Transverse colon (tissue), 4 donors: ENCODE data around the gene ARID4B. TPM values are rescaled to one million over a fixed set of nuclear protein-coding genes. Genes with fewer than 3 reads are reported as not detected.

Source experiments
- DNase-seq: peaks from one replicate; pipeline ENCODE4 v3.0.0-alpha.2; 2019
- H3K27ac ChIP-seq, 4 donors: fragments of 200-600 bp; sonication (generic); 2 replicates each; pipeline ENCODE4 v1.5.1; 2016 to 2018; ENCODE audit warnings: inconsistent platforms in 4 of 4
- H3K27me3 ChIP-seq: fragments of 200-600 bp; sonication (generic); 2 replicates; pipeline ENCODE4 v1.5.1; 2017; ENCODE audit warnings: inconsistent platforms
- H3K36me3 ChIP-seq, 4 donors: fragments of 200-600 bp; sonication (generic); 2 replicates each; pipeline ENCODE4 v1.5.1; 2017 to 2019; ENCODE audit warnings: inconsistent platforms in 4 of 4
- H3K4me1 ChIP-seq, 4 donors: fragments of 200-600 bp; sonication (generic); 2 replicates each; pipeline ENCODE4 v1.5.1; 2017 to 2020; ENCODE audit warnings: inconsistent platforms in 4 of 4
- H3K4me3 ChIP-seq, 4 donors: fragments of 200-600 bp; sonication (generic); 1 replicate in 1 of 4; 2 replicates in 3 of 4; pipeline versions ENCODE4 v1.5.1 to v1.6.1; 2017 to 2019; ENCODE audit warnings: inconsistent platforms in 4 of 4
- H3K9me3 ChIP-seq, 2 donors: fragments of 200-600 bp; sonication (generic); 2 replicates each; pipeline ENCODE4 v1.5.1; 2017 to 2019; ENCODE audit warnings: inconsistent platforms in 2 of 2
- EP300 ChIP-seq: sonication (generic); formaldehyde crosslinking; IDR thresholded peaks from one replicate; pipeline ENCODE4 v1.6.1; 2017; ENCODE audit warnings: antibody characterized with exemption, low read depth
- POLR2A ChIP-seq: fragments of 450-650 bp; IDR thresholded peaks from one replicate; pipeline ENCODE4 v1.6.1; 2016; ENCODE audit warnings: antibody characterized with exemption, mild to moderate bottlenecking, moderate library complexity
- POLR2AphosphoS5 ChIP-seq, 3 donors: sonication (generic); formaldehyde crosslinking; IDR thresholded peaks; one replicate each; pipeline ENCODE4 v1.6.1; 2016; ENCODE audit warnings: antibody characterized with exemption in 3 of 3
- WGBS, 2 donors: methylation state at CpG; one replicate each; pipeline ENCODE4 v1.1.5; 2018; ENCODE audit warnings: low coverage in 1 of 2; 5-methylcytosine and 5-hydroxymethylcytosine counted together
- in situ Hi-C, 4 donors: fragments of 200-750 bp; cut with MboI; loops; one replicate each; pipeline versions ENCODE4 v1.15.0 to v1.15.1; 2017; ENCODE audit warnings: low sequenced_read_pairs in 3 of 4, low pct_ligation_motif_present in 1 of 4, low pct_unique_long_range_greater_than_20kb in 1 of 4
- intact Hi-C: fragments of 100-400 bp; cut with DNase I; formaldehyde crosslinking; loops from one replicate; pipeline ENCODE4 v1.15.1; 2023; ENCODE audit warnings: low total_unique reads
- total RNA-seq, 4 donors: library from RNA; depleted of rRNA; stranded (reverse); fragments of >200 nt; gene quantifications; one replicate each; pipeline ENCODE4 v1.1.0, GENCODE V29; 2016
- TF ChIP-seq, protein P1 (sequence below), 5 experiments: fragments of 200-600 bp in 3 of 5; fragments of 450-650 bp in 2 of 5; sonication (generic) in 3 of 5; IDR thresholded peaks; 1 replicate in 2 of 5; 2 replicates in 3 of 5; pipeline ENCODE4 v1.5.1; 2016 to 2017; ENCODE audit warnings: antibody characterized with exemption in 5 of 5, inconsistent platforms in 3 of 5, mild to moderate bottlenecking in 2 of 5, moderate library complexity in 1 of 5

The ARID4B gene
- total RNA-seq, 4 donors from 2014 or later, result 9.2 to 52.0 (median 34.0) TPM

DNA sequence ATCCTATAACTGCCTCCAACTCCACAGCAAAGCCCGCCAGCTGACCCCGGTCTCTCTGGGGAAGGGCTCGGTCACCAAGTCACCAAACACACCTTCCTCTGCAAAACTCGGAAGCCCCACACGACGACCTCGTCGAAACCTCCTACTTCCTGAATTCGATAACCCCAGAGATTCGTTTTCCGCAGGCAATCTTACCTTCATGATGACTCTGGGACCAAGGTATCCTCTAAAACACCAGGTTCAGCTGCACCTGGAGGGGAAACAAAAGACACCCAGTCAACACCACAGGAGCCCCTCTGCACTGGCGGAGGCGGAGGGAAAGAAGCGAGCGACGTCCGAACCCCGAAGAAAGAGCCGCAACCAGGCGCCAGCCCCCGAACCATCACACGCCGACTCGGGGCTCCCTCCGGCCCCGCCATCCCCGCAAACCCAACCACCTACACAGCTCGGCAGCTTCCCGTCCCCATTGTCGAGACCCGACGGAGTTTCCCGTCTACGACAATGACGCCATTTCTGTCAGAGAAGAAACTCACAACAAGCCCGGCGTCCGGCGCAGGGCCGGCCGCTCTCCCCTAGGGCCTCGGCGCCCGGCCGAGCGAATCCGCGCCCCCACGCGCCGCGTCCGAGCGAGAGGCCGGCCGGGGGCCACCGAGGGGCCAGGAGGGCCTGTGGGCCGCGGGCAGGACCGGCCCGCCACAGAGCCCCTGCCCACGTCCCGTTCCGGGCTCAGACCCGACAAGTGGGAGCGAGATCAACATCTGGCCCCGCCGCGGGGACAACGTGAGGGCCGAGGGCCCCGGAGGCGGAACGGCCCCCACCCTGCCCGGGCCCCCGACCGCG, 1.0 kb downstream of the ARID4B start:
- peak overlapping the region; percentile 66 to 100 (median 96) for H3K4me3 ChIP-seq
- H3K36me3 ChIP-seq, result no peaks in the 10 kb centered on the region
- intact Hi-C loops, result loop anchor here (10.0 kb wide), 1 partner anchor 72 kb away; no protein-coding TSS in a partner anchor
- no peaks in the 10 kb centered on the region for H3K9me3 ChIP-seq
- peak; percentile 44 for DNase-seq
- peak overlapping the region; percentile 95 to 100 (median 97) for H3K27ac ChIP-seq
- H3K4me1 ChIP-seq, result peaks cover 27 to 69% (median 48%) of the 10 kb centered on the region in 4 donors
- 1% methylated on average over 48 of the region's 78 CpGs; no CpG with 5 or more reads in 1 of the 2 donors for WGBS, 2 donors
- in situ Hi-C loops, result no loop called here
- no peak for TF ChIP-seq POLR2AphosphoS5 (IDR thresholded peaks at IDR 0.05)
- TF ChIP-seq, protein P1, sequence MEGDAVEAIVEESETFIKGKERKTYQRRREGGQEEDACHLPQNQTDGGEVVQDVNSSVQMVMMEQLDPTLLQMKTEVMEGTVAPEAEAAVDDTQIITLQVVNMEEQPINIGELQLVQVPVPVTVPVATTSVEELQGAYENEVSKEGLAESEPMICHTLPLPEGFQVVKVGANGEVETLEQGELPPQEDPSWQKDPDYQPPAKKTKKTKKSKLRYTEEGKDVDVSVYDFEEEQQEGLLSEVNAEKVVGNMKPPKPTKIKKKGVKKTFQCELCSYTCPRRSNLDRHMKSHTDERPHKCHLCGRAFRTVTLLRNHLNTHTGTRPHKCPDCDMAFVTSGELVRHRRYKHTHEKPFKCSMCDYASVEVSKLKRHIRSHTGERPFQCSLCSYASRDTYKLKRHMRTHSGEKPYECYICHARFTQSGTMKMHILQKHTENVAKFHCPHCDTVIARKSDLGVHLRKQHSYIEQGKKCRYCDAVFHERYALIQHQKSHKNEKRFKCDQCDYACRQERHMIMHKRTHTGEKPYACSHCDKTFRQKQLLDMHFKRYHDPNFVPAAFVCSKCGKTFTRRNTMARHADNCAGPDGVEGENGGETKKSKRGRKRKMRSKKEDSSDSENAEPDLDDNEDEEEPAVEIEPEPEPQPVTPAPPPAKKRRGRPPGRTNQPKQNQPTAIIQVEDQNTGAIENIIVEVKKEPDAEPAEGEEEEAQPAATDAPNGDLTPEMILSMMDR (IDR thresholded peaks at IDR 0.05), result no peak
- no peak for TF ChIP-seq EP300
- TF ChIP-seq POLR2A, result no peak
- H3K27me3 ChIP-seq, result no peaks in the 10 kb centered on the region

DNA sequence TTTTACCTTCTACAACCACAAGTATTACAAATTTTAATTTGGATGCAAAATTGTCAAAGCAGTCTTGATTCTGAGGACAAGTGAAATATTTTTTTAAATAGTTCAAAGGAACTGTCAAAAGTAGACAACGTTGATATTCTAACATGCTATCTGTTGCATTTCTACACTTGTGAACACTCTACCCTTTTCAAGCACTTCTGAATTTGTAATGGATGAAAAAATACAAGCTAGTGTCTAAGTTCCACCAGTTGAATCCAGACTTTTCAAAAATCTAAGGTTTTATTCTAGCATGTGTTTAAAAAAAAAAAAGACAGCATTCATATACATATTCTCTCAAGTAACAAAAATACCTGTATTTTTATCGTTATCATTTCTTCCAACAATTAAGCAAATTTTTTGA, 2.1 kb downstream of the ARID4B start:
- in situ Hi-C loops, result no loop called here
- no peak for DNase-seq
- Histone ChIP-seq H3K4me1 (peaks cover 21 to 58% (median 37%) of the 10 kb centered on the region in 4 donors), H3K4me3 (peak overlapping the region in 2 of 4 donors; percentile 93 to 100), H3K36me3 (no peaks in the 10 kb centered on the region), H3K27me3 (no peaks in the 10 kb centered on the region), H3K27ac (peak overlapping the region in 2 of 4 donors; percentile 95 to 100), H3K9me3 (no peaks in the 10 kb centered on the region)
- 12 to 24% methylated on average over 2 of the region's 2 CpGs for WGBS, 2 donors
- TF ChIP-seq, protein P1 (IDR thresholded peaks at IDR 0.05), result no peak
- TF ChIP-seq POLR2AphosphoS5 (IDR thresholded peaks at IDR 0.05) (no peak), POLR2A (no peak), EP300 (no peak)
- intact Hi-C loops, result loop anchor here (10.0 kb wide), 1 partner anchor 71 kb away; no protein-coding TSS in a partner anchor

DNA sequence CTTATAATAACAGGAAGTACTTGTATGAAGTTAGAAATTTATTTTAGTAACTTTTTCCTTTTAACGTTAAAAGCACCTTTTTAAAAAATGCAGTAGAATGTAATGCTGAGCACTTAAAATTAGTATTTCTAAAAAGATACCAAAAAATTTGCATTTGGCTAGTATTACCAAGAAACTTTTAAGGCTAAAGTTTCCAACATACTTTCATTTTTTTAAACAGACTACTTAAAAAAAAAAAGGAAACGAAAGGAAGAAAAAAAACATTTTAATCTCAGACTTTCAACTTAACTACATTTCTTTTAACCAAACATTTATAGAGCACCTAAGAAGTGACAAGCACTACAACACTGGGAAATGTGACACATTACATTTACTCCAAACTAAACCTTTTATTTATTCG, 2.8 kb downstream of the ARID4B start:
- intact Hi-C loops, result loop anchor here (10.0 kb wide), 1 partner anchor 70 kb away; no protein-coding TSS in a partner anchor
- H3K9me3 ChIP-seq, result no peaks in the 10 kb centered on the region
- TF ChIP-seq POLR2A (no peak), POLR2AphosphoS5 (IDR thresholded peaks at IDR 0.05) (no peak), EP300 (no peak)
- TF ChIP-seq, protein P1 (IDR thresholded peaks at IDR 0.05), result no peak
- peak overlapping the region in 1 of 4 donors; percentile 100 for H3K4me3 ChIP-seq
- H3K4me1 ChIP-seq, result peaks cover 15 to 51% (median 31%) of the 10 kb centered on the region in 4 donors
- DNase-seq, result no peak
- H3K36me3 ChIP-seq, result no peaks in the 10 kb centered on the region
- H3K27me3 ChIP-seq, result no peaks in the 10 kb centered on the region
- peak overlapping the region in 1 of 4 donors; percentile 95 for H3K27ac ChIP-seq
- in situ Hi-C loops, result no loop called here
- 17 to 20% methylated on average over 3 of the region's 3 CpGs for WGBS, 2 donors

DNA sequence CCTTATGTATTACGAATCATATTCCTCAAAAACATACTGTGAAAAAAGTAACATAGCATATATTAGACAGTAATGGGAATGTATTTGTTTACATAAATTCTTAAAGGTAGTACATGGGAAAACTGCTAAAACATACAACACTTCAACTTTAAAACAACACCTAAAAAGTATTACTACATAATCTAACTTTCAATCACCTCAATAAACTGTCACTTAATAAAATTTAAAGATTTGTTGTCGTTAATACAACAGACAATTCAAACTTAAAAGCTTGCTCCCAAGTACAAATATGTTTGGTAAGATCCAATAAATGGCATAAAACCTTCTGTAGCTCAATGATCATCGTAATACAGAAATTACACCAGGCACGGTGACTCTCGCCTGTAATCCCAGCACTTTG, 3.7 kb downstream of the ARID4B start:
- intact Hi-C loops (loop anchor here (10.0 kb wide), 1 partner anchor 69 kb away; no protein-coding TSS in a partner anchor), in situ Hi-C loops (no loop called here)
- no peaks in the 10 kb centered on the region for H3K9me3 ChIP-seq
- H3K27ac ChIP-seq, result no peak overlapping the region
- TF ChIP-seq, protein P1 (IDR thresholded peaks at IDR 0.05), result no peak
- TF ChIP-seq POLR2AphosphoS5 (IDR thresholded peaks at IDR 0.05) (no peak), EP300 (no peak), POLR2A (no peak)
- H3K36me3 ChIP-seq, result no peaks in the 10 kb centered on the region
- no peak for DNase-seq
- H3K27me3 ChIP-seq, result no peaks in the 10 kb centered on the region
- peaks cover 11 to 42% (median 23%) of the 10 kb centered on the region in 4 donors for H3K4me1 ChIP-seq
- H3K4me3 ChIP-seq, result peak overlapping the region in 1 of 4 donors; percentile 100
- 77 to 81% methylated on average over 5 of the region's 5 CpGs for WGBS, 2 donors
